Kidney epithelial cell (primary cell): Measurements from ENCODE around the gene MARS1. TPM values are rescaled to one million over a fixed set of nuclear protein-coding genes. Genes with fewer than 3 reads are reported as not detected.

Experiments
- DNase-seq: peaks from one replicate; pipeline ENCODE4 v3.0.0-alpha.2; 2010; ENCODE audit warnings: low read depth
- H3K27me3 ChIP-seq: 2 replicates; pipeline ENCODE4 v1.6.0; 2011; ENCODE audit warnings: low read length; ENCODE audit not compliant: control insufficient read depth, insufficient read depth
- H3K36me3 ChIP-seq: 2 replicates; pipeline ENCODE4 v1.5.1; 2011; ENCODE audit warnings: low read length; ENCODE audit not compliant: control insufficient read depth, insufficient read depth
- H3K4me3 ChIP-seq: 2 replicates; pipeline ENCODE4 v1.5.1; 2011; ENCODE audit warnings: low read depth, mild to moderate bottlenecking, control low read depth, low read length
- CTCF ChIP-seq: IDR thresholded peaks from 2 replicates; pipeline ENCODE4 v1.5.1; 2011; ENCODE audit warnings: mild to moderate bottlenecking, moderate library complexity, low read length, control low read depth, inconsistent platforms; ENCODE audit not compliant: insufficient read depth, poor library complexity, severe bottlenecking
- total RNA-seq: library from RNA; depleted of rRNA; stranded (reverse); fragments of >200 nt; gene quantifications from 2 replicates; pipeline ENCODE4 v1.2.3, GENCODE V29; 2015

Gene MARS1
- total RNA-seq, 1 donor from 2014 or later, result 268 TPM

- DNase-seq, result no peak
- no peak for TF ChIP-seq CTCF
- Histone ChIP-seq H3K4me3 (no peak overlapping the region), H3K36me3 (no peaks in the 10 kb centered on the region), H3K27me3 (no peaks in the 10 kb centered on the region)
These were observed 75.5 kb downstream of the MARS1 start for GRCh38 chr12:57563358-57563757.

GRCh38 chr12:57564178-57564740 lies 76.4 kb downstream of the MARS1 start:
- DNase-seq, result no peak
- no peak overlapping the region for H3K4me3 ChIP-seq

More at GRCh38 chr12:57564178-57564740, 76.4 kb downstream of the MARS1 start:
- H3K36me3 ChIP-seq, result no peaks in the 10 kb centered on the region
- no peak for TF ChIP-seq CTCF
- no peaks in the 10 kb centered on the region for H3K27me3 ChIP-seq

Other genes starting within 250 kb of the MARS1 start
- 0.71 TPM in 1 of 2 replicates, not detected in the other for gene STAC3, start 236.9 kb upstream of the MARS1 start, total RNA-seq
- gene R3HDM2, start 57.0 kb upstream of the MARS1 start, total RNA-seq, result 17.9 and 18.5 TPM in 2 replicates
- not detected in 2 replicates for gene INHBC, start 53.3 kb upstream of the MARS1 start, total RNA-seq
- 4.4 and 8.7 TPM in 2 replicates for gene INHBE, start 32.8 kb upstream of the MARS1 start, total RNA-seq
- 1.6 TPM in 2 replicates for gene GLI1, start 28.3 kb upstream of the MARS1 start, total RNA-seq
- gene ARHGAP9, start 8.2 kb upstream of the MARS1 start, total RNA-seq, result 1.1 and 2.9 TPM in 2 replicates
- gene DDIT3, start 32.4 kb downstream of the MARS1 start, total RNA-seq, result 95.7 and 107 TPM in 2 replicates
- 10.0 and 11.6 TPM in 2 replicates for gene MBD6, start 34.8 kb downstream of the MARS1 start, total RNA-seq
- gene DCTN2, start 59.1 kb downstream of the MARS1 start, total RNA-seq, result 154 and 191 TPM in 2 replicates
- gene KIF5A, start 62.0 kb downstream of the MARS1 start, total RNA-seq, result 1.2 and 1.9 TPM in 2 replicates
- 96.0 and 105 TPM in 2 replicates for gene PIP4K2C, start 103.1 kb downstream of the MARS1 start, total RNA-seq
- 27.3 and 34.1 TPM in 2 replicates for gene DTX3, start 116.8 kb downstream of the MARS1 start, total RNA-seq
- 2.3 and 2.4 TPM in 2 replicates for gene ARHGEF25, start 123.4 kb downstream of the MARS1 start, total RNA-seq
- 0.48 and 2.2 TPM in 2 replicates for gene B4GALNT1, start 145.1 kb downstream of the MARS1 start, total RNA-seq
- gene OS9, start 206.1 kb downstream of the MARS1 start, total RNA-seq, result 268 and 310 TPM in 2 replicates